Stimulated activated CD8-positive, alpha-beta memory T cell treated with anti-CD3 and anti-CD28 coated beads, Interleukin-15, amount 100 ng/mL, for 48 hours (primary cell): ENCODE results near the gene HSD3B1.
"Not testable (repeated sequence)": the region's sequence is repeated elsewhere in the genome, so short reads cannot be mapped to it uniquely, and the experiment has no call there.

Experiments used
- DNase-seq, 2 donors: peaks; one replicate each; pipeline ENCODE4 v3.0.0-alpha.2; 2020; ENCODE audit warnings: low read depth in 2 of 2

Gene HSD3B1

GRCh38 chr1:119490925-119491324, 16.1 kb upstream of the HSD3B1 start:
- no peak for DNase-seq

- DNase-seq: no peak
Measured at GRCh38 chr1:119492763-119493162, 14.2 kb upstream of the HSD3B1 start.

GRCh38 chr1:119504831-119505230, 2.2 kb upstream of the HSD3B1 start:
- DNase-seq: no peak

- no peak for DNase-seq
Measured at GRCh38 chr1:119510046-119510445, 3.0 kb downstream of the HSD3B1 start.

GRCh38 chr1:119515221-119515620, 8.2 kb downstream of the HSD3B1 start:
- no peak for DNase-seq

- DNase-seq: no peak
Measured at GRCh38 chr1:119516247-119516646, 9.2 kb downstream of the HSD3B1 start.

GRCh38 chr1:119516680-119517079, 9.7 kb downstream of the HSD3B1 start:
- no peak for DNase-seq

- DNase-seq: not testable (repeated sequence)
Measured at GRCh38 chr1:119517667-119518066, 10.7 kb downstream of the HSD3B1 start.

- DNase-seq: no peak
Measured at GRCh38 chr1:119531606-119532323, 24.8 kb downstream of the HSD3B1 start.

GRCh38 chr1:119532324-119532910, 25.4 kb downstream of the HSD3B1 start:
- DNase-seq: no peak

- DNase-seq: no peak
Measured at GRCh38 chr1:119535381-119535780, 28.4 kb downstream of the HSD3B1 start.

- no peak for DNase-seq
Measured at GRCh38 chr1:119537966-119538365, 31.0 kb downstream of the HSD3B1 start.

- no peak for DNase-seq
Measured at GRCh38 chr1:119539636-119540035, 32.6 kb downstream of the HSD3B1 start.

- no peak for DNase-seq
Measured at GRCh38 chr1:119541389-119541788, 34.4 kb downstream of the HSD3B1 start.

GRCh38 chr1:119542492-119542946, 35.5 kb downstream of the HSD3B1 start:
- no peak for DNase-seq

- no peak for DNase-seq
Measured at GRCh38 chr1:119544165-119544762, 37.3 kb downstream of the HSD3B1 start.

GRCh38 chr1:119546641-119547040, 39.6 kb downstream of the HSD3B1 start:
- no peak for DNase-seq

GRCh38 chr1:119547306-119547705, 40.3 kb downstream of the HSD3B1 start:
- no peak for DNase-seq

GRCh38 chr1:119547805-119548204, 40.8 kb downstream of the HSD3B1 start:
- no peak for DNase-seq

- no peak for DNase-seq
Measured at GRCh38 chr1:119549719-119550132, 42.7 kb downstream of the HSD3B1 start.

- no peak for DNase-seq
Measured at GRCh38 chr1:119550381-119550780, 43.4 kb downstream of the HSD3B1 start.

GRCh38 chr1:119551218-119551617, 44.2 kb downstream of the HSD3B1 start:
- no peak for DNase-seq

- not testable (repeated sequence) for DNase-seq
Measured at GRCh38 chr1:119552656-119553055, 45.6 kb downstream of the HSD3B1 start.
